ENCODE data around the gene DUSP22. TPM values are rescaled to one million over a fixed set of nuclear protein-coding genes. Genes with fewer than 3 reads are reported as not detected.

Gene DUSP22
- total RNA-seq, 1 experiment from 2014 or later: 34.8 TPM

- no peaks in the 10 kb centered on the region for H3K27me3 ChIP-seq (ENCODE audit: control insufficient read depth, insufficient read depth, low read length)
- intact Hi-C loops (cut with micrococcal nuclease; ENCODE audit: unreplicated experiment): no loop called here
- no peak overlapping the region for H3K4me3 ChIP-seq (ENCODE audit: low read depth in 2 of 2, low read length in 2 of 2)
- CTCF ChIA-PET: no interaction called here
- no TSS peak for BruUV-seq (replicated peaks)
- POLR2A ChIA-PET: no interaction called here
- H3K9me3 ChIP-seq (ENCODE audit: control insufficient read depth, insufficient read depth, low read depth, low read length): no peaks in the 10 kb centered on the region
- TF ChIP-seq POLR2AphosphoS5 (IDR thresholded peaks at IDR 0.05; ENCODE audit: low read depth, low read length) (no peak), TCF7L2 (IDR thresholded peaks at IDR 0.05; ENCODE audit: low read depth, low read length) (no peak), SIN3A (IDR thresholded peaks at IDR 0.05; ENCODE audit: borderline replicate concordance, insufficient read depth, low read depth, low read length) (no peak)
- no peaks in the 10 kb centered on the region for H3K4me1 ChIP-seq (ENCODE audit: control insufficient read depth, insufficient read depth, low read length)
- no peaks in the 10 kb centered on the region for H3K36me3 ChIP-seq (ENCODE audit: control insufficient read depth, insufficient read depth, low read length)
- in situ Hi-C loops (cut with HindIII; ENCODE audit: low pct_unique_long_range_greater_than_20kb, low sequenced_read_pairs): no loop called here
- no peak overlapping the region for H3K27ac ChIP-seq (ENCODE audit: low read length)
- DNase-seq (ENCODE audit: low read depth, low spot score) (no peak), ATAC-seq (no peak)
These were observed 65.6 kb downstream of the DUSP22 start for GRCh38 chr6:357791-358341.

- in situ Hi-C loops (cut with HindIII; ENCODE audit: low pct_unique_long_range_greater_than_20kb, low sequenced_read_pairs) (no loop called here), intact Hi-C loops (cut with micrococcal nuclease; ENCODE audit: unreplicated experiment) (no loop called here)
- DNase-seq (ENCODE audit: low read depth, low spot score) (no peak), ATAC-seq (no peak)
- H3K4me3 ChIP-seq (ENCODE audit: low read depth in 2 of 2, low read length in 2 of 2): no peak overlapping the region
- H3K4me1 ChIP-seq (ENCODE audit: control insufficient read depth, insufficient read depth, low read length): no peaks in the 10 kb centered on the region
- H3K9me3 ChIP-seq (ENCODE audit: control insufficient read depth, insufficient read depth, low read depth, low read length): no peaks in the 10 kb centered on the region
- ChIA-PET CTCF (no interaction called here), POLR2A (no interaction called here)
- no peaks in the 10 kb centered on the region for H3K27me3 ChIP-seq (ENCODE audit: control insufficient read depth, insufficient read depth, low read length)
- TF ChIP-seq TCF7L2 (IDR thresholded peaks at IDR 0.05; ENCODE audit: low read depth, low read length) (no peak), POLR2AphosphoS5 (IDR thresholded peaks at IDR 0.05; ENCODE audit: low read depth, low read length) (no peak)
- no peak overlapping the region for H3K27ac ChIP-seq (ENCODE audit: low read length)
- H3K36me3 ChIP-seq (ENCODE audit: control insufficient read depth, insufficient read depth, low read length): no peaks in the 10 kb centered on the region
- no TSS peak for BruUV-seq (replicated peaks)
These were observed 66.1 kb downstream of the DUSP22 start for GRCh38 chr6:358432-358831.

DNA sequence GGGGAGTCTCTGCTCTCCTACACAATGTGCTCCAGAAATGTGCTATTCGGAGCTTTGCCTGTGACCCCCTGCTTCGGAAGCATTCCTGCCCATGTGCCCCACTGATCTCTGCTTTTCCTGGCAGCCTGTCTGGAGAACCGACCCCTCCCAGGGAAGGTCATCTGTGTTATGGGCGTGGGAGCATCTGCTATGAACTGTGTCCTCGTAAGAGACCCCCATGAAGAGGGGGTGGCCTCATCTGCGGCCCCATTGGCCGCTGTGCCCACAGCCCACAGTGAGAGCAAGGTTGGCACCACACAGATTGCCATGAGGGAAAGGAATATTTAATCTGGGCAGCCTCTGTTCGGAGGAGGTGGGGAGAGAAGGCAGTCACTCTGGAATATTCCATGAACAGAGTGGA, 66.6 kb downstream of the DUSP22 start:
- Histone ChIP-seq H3K4me1 (ENCODE audit: control insufficient read depth, insufficient read depth, low read length) (no peaks in the 10 kb centered on the region), H3K4me3 (ENCODE audit: low read depth in 2 of 2, low read length in 2 of 2) (no peak overlapping the region), H3K36me3 (ENCODE audit: control insufficient read depth, insufficient read depth, low read length) (no peaks in the 10 kb centered on the region), H3K27ac (ENCODE audit: low read length) (no peak overlapping the region), H3K27me3 (ENCODE audit: control insufficient read depth, insufficient read depth, low read length) (no peaks in the 10 kb centered on the region), H3K9me3 (ENCODE audit: control insufficient read depth, insufficient read depth, low read depth, low read length) (peaks cover 3% of the 10 kb centered on the region)
- in situ Hi-C loops (cut with HindIII; ENCODE audit: low pct_unique_long_range_greater_than_20kb, low sequenced_read_pairs): no loop called here
- TF ChIP-seq, protein P1, sequence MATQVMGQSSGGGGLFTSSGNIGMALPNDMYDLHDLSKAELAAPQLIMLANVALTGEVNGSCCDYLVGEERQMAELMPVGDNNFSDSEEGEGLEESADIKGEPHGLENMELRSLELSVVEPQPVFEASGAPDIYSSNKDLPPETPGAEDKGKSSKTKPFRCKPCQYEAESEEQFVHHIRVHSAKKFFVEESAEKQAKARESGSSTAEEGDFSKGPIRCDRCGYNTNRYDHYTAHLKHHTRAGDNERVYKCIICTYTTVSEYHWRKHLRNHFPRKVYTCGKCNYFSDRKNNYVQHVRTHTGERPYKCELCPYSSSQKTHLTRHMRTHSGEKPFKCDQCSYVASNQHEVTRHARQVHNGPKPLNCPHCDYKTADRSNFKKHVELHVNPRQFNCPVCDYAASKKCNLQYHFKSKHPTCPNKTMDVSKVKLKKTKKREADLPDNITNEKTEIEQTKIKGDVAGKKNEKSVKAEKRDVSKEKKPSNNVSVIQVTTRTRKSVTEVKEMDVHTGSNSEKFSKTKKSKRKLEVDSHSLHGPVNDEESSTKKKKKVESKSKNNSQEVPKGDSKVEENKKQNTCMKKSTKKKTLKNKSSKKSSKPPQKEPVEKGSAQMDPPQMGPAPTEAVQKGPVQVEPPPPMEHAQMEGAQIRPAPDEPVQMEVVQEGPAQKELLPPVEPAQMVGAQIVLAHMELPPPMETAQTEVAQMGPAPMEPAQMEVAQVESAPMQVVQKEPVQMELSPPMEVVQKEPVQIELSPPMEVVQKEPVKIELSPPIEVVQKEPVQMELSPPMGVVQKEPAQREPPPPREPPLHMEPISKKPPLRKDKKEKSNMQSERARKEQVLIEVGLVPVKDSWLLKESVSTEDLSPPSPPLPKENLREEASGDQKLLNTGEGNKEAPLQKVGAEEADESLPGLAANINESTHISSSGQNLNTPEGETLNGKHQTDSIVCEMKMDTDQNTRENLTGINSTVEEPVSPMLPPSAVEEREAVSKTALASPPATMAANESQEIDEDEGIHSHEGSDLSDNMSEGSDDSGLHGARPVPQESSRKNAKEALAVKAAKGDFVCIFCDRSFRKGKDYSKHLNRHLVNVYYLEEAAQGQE (IDR thresholded peaks at IDR 0.05; ENCODE audit: insufficient read depth in 1 of 2, low read depth in 2 of 2, low read length in 1 of 2): no peak
- DNase-seq (ENCODE audit: low read depth, low spot score) (no peak), ATAC-seq (no peak)
- CTCF ChIA-PET: no interaction called here
- intact Hi-C loops (cut with micrococcal nuclease; ENCODE audit: unreplicated experiment): no loop called here
- BruUV-seq (replicated peaks): no TSS peak
- POLR2A ChIA-PET: no interaction called here
